Retina (tissue), 1 donor: ENCODE results near the gene MORF4L2.
A peak's percentile ranks its signal among the peaks of the same experiment; 100 is the strongest.
"Not testable (repeated sequence)": the region's sequence is repeated elsewhere in the genome, so short reads cannot be mapped to it uniquely, and the experiment has no call there.

Source experiments
- DNase-seq: peaks from one replicate; pipeline ENCODE4 v3.0.0-alpha.2; 2016

The MORF4L2 gene

DNA sequence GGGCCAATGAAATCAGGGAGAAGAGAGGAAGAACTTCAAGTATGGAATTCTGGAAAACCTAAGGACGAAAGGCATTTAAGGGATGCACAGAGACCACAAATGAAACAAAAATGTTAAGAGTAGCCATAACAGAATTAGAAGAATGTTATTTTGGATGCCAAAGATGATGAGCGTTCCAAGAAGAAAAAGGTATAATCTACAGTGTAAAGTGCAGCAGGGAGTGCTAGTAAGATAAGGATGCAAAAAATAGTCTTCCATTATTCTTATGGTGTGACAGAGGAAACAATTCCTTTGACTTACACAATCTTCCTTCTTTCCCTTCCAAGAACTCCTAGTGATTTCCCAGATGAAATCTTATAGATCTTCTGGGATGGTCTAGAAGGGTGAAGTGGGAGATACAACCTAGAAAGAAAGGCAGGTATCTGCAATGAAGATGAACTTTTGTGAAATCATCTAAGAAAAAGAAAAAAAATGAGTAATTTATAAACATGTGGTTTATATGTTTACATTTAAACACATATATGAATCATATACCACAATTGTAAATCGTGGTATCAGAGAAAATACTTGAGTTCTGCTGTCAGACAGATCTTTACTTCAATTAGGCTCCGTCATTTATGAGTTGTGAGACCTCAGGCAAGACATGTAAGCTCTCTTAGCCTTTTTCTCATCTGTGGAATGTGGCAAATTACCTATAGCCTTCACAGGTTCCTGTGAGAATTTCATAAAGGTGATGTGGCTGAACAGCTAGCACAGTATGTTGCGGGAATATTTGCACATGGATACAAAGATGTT, 8.1 kb downstream of the MORF4L2 start:
- DNase-seq: no peak

DNA sequence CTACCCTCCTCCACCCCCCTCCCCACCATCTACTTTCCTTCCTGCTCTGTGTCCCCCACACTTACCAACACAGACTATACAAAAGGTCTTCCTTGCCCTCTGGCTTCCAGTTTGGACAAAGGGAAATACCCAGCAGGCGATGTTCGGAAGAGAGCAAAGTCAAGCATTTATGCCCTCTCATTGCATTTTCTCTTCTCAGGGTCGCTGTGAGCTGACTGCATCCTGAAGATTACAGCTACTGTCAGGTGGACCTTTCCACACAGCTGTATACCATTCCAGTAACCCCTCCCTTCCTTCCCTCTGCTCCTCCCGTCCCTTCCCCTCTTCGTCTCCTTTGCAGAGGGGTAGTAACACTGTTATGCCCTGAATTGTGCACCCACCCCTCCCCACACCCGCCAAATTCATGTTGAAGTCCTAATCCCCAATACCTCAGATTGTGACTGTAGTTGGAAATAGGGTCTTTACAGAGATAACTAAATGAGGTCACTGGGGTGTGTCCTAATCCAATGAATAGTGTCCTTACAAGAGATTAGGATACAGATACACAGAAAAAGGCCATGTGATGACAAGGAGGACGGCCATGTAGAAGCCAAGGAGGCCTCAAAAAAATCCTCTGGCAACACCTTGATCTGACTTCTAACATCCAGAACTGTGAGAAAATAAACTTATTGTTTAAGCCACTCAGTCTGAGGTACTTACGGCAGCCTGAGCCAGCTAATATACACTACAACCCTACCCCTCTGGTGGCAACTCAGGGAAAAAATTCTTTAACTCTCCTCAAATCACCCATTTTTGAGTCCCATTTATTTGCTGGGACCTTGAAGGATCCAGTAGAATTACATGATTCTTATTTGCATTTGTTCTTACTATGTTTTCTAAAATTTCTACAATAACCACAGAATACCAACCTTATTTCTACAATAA, 11.7 kb downstream of the MORF4L2 start:
- DNase-seq: no peak

DNA sequence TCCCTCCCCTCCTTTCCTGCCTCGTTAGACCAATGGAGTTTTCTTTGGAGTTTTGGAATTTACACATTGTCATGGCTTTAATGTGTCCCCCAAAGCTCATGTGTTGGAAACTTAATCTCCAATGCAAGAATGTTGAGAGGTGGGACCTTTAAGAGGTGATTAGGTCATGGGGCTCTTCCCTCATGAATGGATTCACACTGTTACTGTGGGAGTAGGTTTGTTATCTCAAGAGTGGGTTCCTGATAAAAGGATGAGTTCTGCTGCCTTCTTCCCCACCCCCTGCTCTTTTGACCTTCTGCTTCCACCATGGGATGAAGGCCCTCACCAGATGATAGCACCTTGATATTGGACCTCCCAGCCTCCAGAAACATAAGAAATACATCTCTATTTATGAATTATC, 16.8 kb downstream of the MORF4L2 start:
- DNase-seq: no peak

DNA sequence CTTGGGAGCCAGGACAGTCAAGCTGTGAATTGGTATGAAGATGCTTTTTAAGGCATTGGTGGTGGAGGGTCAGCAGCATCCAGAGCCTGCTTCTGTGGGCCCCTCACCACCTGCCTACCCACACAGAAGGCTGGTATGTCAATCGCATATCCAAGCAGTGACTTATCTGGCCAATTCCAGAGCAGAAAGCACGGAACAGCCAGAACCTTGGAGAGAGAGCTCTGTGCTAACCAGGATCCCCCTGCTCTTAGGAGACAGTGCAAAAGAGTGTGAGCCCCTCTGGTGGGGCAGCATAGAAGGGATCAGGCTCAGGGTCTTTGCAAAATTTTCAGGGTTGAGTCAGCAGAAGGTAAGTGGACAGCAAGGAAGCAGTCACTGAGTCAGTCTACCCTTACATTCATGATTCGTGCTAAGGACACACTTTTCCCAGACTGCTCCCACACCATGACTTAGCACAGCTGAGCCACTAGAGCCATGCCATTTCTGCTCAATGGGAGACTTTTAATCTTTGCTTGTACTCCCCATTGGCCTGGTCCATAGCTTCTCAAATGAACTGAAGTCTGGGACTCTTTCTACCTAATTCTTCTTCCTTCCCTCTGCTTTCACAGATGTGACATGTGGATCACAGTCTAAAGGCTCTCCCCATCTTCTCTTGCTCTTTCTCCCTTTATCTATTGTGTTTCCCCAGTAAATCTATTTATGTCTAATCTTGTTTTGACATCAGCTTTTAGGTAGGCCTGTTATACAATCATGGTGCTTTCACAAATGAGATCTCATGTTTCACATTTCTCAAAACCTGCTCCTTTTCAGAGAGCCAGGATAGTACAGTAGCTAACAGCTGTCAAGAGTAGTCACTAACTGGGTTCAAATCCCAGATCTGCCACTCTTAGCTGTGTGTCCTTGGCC, 20.0 kb downstream of the MORF4L2 start:
- DNase-seq: no peak

DNA sequence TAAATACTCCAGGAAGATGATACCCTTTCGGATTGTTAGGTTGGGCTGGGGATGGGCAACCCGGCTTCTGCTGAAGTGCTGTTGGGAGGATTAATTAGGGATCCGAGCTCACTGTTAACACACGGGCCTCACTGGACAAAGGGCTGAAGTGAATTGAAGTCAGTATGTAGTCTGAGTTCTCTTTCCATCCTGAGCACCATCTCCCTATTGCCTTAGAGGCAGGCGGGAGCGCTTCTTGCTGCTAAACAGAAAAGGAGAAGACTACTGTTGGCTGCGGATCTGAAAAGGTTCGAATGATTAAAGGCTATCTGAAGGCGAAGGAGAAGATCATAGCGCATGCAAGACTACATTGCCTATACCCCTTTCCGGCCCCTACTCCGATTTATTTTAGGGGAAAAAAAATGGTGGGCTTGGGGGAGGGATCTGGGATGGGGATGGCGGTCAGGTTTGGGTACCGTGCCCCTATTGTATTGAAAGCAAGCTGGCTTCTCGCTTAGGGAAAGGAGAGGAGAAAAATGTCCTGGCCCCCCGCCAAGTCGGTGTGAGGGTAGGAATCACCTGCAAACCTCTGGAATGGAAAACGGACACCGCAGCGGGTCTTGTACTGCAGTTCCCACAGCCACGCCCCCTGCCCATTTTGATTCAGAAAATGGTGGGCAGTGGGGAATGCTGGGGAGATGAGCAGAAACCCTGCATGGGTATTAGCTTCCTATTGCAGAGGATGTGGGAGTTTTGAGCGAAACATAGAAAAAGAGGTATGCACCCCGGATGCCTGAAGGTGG, 22.3 kb downstream of the MORF4L2 start:
- peak; percentile 53 for DNase-seq

DNA sequence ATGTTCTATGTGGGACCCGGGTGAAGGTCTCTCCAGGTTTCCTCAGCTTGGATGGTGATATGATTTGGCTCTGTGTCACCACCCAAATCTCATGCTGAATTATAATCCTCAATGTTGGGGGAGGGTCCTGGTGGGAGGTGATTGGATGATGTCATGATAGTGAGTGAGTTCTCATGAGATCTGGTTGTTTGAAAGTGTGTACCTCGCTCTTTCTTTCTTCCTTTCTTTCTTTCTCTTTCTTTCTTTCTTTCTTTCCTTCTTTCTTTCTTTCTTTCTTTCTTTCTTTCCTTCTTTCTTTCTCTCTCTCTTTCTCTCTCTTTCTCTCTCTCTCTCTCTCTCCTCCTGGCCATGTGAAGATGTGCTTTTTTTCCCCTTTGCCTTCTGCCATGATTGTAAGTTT, 27.0 kb downstream of the MORF4L2 start:
- not testable (repeated sequence) for DNase-seq

DNA sequence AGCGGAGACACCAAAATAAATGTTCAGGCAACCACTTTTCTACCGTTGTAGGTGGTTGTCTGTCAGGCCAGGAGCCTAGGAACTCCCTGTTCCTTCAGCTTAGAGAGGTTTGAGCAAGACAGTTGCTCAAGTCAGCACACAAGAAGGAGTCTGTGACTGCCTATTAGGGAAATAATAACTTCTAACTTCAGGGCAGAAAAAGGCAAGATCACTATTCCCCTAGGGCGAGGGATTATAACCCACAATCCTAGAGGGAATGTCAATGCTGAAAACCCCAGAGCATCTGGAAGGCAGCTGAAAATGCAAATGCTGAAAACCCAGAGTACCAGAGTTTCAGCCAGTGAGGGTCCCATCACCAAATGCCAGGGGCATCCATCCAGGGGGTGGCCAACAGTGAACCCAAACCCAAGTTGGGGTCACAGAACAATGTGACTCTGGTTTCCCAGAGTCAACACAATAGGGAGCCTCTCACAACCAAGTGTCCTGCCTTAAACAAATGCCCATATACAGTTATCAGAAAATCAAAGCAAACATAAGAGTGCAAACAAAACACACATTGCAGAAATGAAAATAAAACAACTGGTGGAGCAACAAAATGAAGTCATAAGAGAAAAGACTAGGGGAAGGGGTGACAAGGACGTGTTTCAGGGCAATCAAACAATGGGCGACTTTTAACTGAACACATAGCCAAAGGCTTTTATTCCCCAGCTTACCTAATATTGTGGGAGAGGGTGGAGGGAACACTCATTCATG, 27.6 kb downstream of the MORF4L2 start:
- DNase-seq: no peak

DNA sequence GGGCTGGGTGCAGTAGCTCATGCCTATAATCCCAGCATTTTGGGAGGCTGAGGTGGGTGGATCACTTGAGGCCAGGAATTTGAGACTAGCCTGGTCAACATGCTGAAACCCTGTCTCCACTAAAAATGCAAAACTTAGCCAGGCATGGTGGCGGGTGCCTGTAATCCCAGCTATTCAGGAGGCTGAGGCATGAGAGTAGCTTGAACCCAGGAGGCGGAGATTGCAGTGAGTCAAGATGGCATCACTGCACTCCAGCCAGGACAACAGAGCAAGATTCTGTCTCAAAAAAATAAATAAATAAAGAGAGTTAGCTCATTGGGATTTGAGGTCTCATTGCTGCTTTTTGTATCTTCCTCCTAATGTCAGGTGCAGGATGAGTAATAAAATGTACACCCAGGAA, 29.4 kb downstream of the MORF4L2 start:
- not testable (repeated sequence) for DNase-seq

DNA sequence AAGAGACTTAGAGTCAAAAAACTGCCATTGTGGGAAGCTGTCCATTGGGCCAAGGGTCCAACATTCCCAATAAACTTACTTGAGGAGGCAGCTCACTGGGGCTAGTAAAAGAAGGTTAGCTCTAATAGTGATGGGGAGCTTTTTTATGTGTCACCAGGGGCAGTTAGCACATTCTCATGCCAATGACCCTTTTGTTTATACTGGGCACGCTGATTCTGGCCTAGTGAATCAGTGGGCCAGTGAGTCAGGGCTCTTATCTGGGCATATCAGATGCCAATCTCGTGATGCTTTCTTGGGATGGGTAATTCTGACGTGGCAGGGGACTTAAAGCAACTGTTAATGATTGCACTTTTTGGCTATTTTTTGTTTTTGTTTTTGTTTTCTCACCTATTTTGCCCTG, 29.9 kb downstream of the MORF4L2 start:
- no peak for DNase-seq

DNA sequence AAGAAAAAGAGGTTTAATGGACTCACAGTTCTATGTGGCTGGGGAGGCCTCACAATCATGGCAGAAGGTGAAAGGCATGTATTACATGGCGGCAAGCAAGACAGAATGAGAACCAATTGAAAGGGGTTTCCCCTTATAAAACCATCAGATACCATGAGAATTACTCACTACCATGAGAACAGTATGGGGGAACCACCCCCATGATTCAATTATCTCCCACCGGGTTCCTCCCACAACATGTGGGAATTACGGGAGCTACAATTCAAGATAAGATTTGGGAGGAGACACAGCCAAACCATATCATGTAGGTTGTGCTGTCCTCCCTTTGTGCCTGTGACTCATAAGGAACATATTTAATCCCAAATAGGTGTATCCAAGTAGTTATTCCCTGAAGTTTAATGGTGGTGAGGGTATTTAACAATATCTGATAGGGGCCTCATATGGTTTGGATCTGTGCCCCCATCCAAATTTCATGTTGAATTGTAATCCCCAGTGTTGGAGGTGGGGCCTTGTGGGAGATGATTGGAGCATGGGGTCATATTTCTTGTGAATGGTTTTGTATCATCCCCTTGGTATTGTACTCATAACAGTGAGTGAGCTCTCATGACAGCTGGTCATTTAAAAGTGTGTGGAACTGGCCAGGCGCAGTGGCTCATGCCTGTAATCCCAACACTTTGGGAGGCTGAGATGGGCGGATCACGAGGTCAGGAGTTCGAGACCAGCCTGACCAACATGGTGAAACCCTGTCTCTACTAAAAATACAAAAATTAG, 31.1 kb downstream of the MORF4L2 start:
- DNase-seq: not testable (repeated sequence)

DNA sequence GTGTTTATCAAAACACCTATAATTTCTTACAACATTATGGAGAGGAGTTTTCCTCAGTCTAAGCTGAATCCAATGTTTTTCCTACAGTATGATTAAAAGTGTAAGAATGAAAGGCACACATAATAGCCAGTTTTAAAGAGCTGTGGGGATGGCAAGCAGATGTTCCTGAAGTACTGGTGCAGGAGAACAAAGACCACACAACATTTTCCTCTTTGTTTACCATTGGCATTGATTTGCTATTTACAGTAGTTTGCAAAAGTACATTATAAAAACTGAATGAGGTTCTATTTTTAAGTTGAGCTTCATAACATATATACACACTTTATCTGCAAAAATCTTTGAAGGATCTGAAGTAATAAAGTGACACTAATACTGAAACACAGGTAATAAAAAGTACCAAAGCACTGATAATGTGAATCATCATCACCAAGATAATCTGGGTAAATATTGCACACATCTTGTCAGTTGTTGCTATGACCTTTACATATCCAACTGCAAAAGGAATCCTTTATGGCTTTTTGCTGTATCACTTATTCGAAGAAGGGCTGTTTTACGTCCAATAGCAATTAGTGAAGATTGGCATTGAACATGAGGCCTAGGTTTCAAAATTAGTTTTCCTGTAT, 35.2 kb downstream of the MORF4L2 start:
- no peak for DNase-seq

DNA sequence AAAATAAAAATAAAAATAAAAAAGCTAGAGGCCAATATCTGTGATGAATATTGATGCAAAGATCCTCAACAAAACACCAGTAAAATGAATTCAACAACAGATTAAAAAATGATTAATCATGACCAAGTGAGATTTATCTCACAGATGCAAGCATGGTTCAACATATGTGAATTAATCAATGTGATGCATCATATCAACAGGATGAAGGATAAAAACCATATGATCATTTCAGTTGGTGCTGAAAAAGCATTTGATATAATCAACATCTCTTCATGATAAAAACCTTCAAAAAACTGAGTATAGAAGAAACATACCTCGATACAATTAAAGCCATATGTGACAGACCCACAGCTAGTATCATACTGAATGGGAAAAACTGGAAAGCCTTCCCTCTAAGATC, 38.9 kb downstream of the MORF4L2 start:
- no peak for DNase-seq

DNA sequence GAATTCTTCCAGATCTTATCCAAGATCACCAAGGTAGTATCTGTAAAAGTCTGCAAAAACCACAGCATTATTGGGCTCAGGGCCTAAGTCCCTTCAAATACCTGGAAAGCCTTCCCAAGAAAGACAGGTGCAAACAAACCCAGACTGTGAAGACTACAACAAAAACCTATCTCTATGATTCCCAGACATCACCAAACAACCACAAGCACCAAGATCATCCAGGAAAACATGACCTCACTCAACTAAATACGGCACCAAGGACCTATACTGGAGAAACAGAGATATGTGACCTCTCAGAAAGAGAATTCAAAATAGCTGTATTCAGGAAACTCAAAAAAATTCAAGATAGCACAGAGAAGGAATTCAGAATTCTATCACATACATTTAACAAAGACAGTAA, 42.4 kb downstream of the MORF4L2 start:
- no peak for DNase-seq

DNA sequence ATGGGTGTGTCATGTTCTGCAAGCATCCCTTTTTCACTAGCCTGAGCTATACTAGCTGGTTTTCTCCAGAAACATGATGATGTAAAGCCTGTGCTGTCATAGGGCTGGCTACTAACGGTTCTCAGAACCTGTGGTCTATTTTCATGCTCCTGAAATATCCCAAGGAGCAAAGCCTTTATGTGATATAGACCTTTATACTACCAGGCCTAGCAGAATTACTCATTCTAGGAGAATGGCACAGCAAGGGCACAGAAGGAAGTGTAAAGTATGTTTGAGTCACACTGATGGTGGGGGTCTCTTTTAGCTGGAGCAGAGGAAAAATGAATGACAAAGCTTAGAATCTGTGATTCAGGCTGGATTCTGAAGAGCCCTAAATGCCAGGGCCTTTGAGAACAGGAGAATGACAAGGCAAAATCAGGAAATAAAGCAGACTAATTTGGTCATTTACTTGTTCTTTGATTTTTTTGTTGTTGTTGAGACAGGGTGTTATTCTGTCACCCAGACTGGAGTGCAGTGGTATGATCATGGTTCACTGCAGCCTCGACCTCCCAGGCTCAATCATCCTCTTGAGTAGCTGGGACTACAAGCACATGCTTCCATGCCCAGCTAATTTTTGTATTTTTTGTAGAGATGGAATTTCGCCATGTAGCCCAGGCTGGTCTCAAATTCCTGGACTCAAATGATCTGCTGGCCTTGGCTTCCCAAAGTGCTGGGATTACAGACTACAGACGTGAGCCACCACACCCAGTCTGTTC, 45.9 kb downstream of the MORF4L2 start:
- no peak for DNase-seq

DNA sequence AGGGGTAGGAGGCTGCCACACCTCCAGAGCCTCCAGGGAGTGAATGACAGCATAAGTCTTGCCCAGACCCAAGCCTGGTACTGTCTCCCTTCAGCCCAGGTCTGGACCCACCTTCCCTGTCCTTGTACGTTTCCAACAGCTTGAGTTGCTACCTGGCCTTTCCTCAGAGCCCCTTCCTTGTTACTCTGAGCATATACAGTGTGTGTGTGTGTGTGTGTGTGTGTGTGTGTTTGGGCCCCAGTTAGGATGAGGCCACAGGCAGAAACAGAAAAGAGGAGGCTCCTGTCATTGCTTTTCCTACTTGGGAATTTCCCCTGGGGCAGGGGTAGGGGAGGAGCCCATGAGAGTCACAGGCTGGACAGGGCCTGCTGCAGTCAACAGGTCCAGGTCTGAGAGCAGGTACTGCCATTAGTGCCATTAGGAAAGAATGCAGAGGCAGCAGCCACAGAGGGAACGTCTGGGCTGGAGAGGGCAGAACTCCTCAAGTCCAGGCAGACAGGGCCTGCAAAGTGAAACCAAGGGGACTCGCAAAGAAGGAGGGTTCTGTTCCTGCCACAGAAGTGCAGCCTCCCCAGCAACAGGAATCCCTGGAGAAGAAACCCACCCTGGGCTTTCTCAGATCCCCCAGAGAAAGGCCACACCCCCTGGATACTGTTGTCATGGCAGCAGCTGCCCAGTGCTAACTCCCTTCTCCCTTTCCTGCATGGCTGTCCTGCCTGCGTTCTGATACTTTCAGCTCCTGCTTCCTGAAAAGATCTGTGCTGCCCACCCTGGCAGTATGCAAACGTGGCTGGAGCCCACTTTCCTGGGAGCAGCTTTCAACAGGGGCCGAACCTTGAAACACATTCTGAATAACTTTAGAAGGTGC, 47.8 kb downstream of the MORF4L2 start:
- DNase-seq: peak; percentile 66

DNA sequence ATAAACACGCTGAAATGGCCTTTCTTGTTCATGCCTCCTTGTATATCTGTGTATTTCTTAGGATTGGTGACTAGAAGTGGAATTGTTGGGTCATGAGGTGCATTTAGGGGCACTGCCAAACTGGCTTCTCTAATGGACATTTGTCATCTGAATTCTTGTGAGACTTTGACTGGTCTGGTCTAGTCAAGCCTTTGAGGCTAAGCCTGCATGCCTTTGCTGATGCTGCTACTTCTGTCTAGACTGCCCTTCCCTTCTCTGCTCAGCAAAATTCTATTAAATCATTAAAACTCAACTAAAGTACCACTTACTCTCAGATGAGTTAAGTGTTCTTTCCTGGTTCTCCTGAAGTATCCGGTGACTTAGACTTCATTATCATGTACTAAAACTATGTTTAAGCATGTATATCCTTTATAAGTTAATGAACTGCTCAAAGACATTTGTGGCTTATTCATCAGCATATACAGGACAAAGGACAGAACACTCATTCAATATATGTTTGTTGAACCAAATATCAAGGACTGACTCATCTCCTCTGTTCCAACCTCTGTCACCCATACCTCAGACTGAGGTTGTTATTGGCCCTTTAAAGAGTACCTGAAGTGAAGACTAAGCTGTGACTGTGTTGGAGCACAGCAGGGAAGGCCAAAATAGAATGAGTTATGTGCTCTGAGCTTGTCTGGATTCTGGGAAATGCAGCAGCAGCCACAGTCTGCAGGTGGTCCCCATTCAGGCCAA, 48.7 kb downstream of the MORF4L2 start:
- DNase-seq: no peak

DNA sequence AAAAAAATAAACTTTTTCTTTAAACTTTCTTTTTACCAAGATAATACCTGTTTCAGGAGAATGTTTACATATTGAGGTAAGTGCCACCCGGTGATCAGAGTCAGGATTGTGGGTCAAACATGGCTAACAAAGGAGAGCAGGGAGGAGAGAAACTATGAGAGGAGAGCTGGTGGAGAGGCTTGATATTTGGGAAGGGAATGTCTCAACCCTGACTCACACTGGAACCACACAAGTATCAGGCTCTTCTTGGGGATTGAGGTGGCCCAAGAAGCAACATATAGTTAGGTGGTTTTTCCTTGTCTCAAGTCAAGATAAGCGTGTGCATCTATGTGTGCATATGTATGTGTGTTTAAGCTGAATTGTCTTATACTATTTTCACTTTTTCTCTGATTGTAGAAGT, 51.1 kb downstream of the MORF4L2 start:
- DNase-seq: no peak

DNA sequence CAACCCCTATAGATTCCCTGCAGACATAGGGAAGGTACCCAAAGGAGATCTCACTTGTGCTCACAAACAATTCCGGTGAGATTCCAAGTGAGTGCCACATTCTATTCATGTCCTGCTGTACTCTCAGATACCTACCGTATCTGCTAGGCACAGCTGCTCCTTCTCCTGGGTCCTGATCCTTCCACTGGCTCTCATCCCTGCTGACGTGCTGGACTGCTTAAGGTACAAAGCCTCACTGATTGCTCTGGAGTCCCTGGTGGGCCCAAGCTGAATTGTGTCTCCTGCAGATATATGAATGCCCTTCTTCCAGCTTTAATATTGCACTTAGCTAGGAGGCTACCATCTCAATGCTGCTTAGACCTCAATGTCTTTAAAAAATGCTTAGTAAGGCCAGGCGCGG, 55.4 kb downstream of the MORF4L2 start:
- no peak for DNase-seq
